SK-N-SH (cell line): ENCODE data around the gene MMP28. TPM values are rescaled to one million over a fixed set of nuclear protein-coding genes. Genes with fewer than 3 reads are reported as not detected.
A peak's percentile ranks its signal among the peaks of the same experiment; 100 is the strongest.

Experiments
- CTCF ChIA-PET: fragments of 300-600, 350-600 bp; formaldehyde crosslinking; extraction: SDS; loops from one replicate; lab custom pipeline; 2021; lab: Yijun Ruan, JAX
- POLR2A ChIA-PET: fragments of 350-600 bp; sonication (Branson Sonifier 250); formaldehyde crosslinking; extraction: SDS; loops from one replicate; lab custom pipeline; 2020; ENCODE audit warnings: antibody characterized with exemption, inconsistent platforms; lab: Yijun Ruan, JAX
- DNase-seq: peaks from one replicate; pipeline ENCODE4 v3.0.0; 2012
- H2AFZ ChIP-seq: fragments of 200-600 bp; sonication (generic); 2 replicates; pipeline ENCODE4 v1.8.1; 2016; ENCODE audit warnings: antibody characterized with exemption, mild to moderate bottlenecking, low read depth
- H3F3A ChIP-seq: fragments of 200-600 bp; sonication (generic); replicated peaks from 2 replicates; pipeline ENCODE3; 2016; ENCODE audit warnings: antibody characterized with exemption, mild to moderate bottlenecking; ENCODE audit not compliant: insufficient read depth
- H3K27ac ChIP-seq, 2 experiments: fragments of 200-500 bp in 1 of 2; fragments of 200-600 bp in 1 of 2; sonication (Bioruptor generic) in 1 of 2; sonication (generic), shearing (Covaris generic) in 1 of 2; 2 replicates each; pipeline versions ENCODE4 v1.5.1 to v1.6.1; 2014 to 2016; ENCODE audit warnings: low read depth in 2 of 2, inconsistent platforms in 1 of 2, low read length in 1 of 2, mild to moderate bottlenecking in 1 of 2, mixed read lengths in 1 of 2
- H3K27me3 ChIP-seq: fragments of 200-600 bp; sonication (generic), shearing (Covaris generic); 2 replicates; pipeline ENCODE4 v1.6.1; 2016; ENCODE audit warnings: mixed run types; ENCODE audit not compliant: insufficient read depth
- H3K36me3 ChIP-seq, 2 experiments: fragments of 200-500 bp in 1 of 2; fragments of 200-600 bp in 1 of 2; sonication (Bioruptor generic) in 1 of 2; sonication (generic) in 1 of 2; replicated peaks in 1 of 2; 2 replicates each; pipeline versions ENCODE3 to v1.5.1; 2014 to 2016; ENCODE audit warnings: low read length in 1 of 2, mild to moderate bottlenecking in 1 of 2; ENCODE audit not compliant: insufficient read depth in 2 of 2, control insufficient read depth in 1 of 2
- H3K4me1 ChIP-seq, 2 experiments: fragments of 200-500 bp in 1 of 2; fragments of 200-600 bp in 1 of 2; sonication (Bioruptor generic) in 1 of 2; sonication (generic), shearing (Covaris generic) in 1 of 2; 2 replicates each; pipeline versions ENCODE4 v1.5.1 to v1.6.1; 2014 to 2016; ENCODE audit warnings: low read depth in 1 of 2, low read length in 1 of 2, mixed run types in 1 of 2; ENCODE audit not compliant: insufficient read depth in 2 of 2, control insufficient read depth in 1 of 2
- H3K4me2 ChIP-seq: fragments of 200-600 bp; sonication (generic), shearing (Covaris generic); 2 replicates; pipeline ENCODE4 v1.6.1; 2017; ENCODE audit warnings: mixed run types
- H3K4me3 ChIP-seq, 2 experiments: fragments of 200-500 bp in 1 of 2; fragments of 200-600 bp in 1 of 2; sonication (Bioruptor generic) in 1 of 2; sonication (generic), shearing (Covaris generic) in 1 of 2; 2 replicates each; pipeline versions ENCODE4 v1.5.1 to v1.8.1; 2014 to 2016; ENCODE audit warnings: low read depth in 2 of 2, inconsistent platforms in 1 of 2, low read length in 1 of 2, mild to moderate bottlenecking in 1 of 2, mixed read lengths in 1 of 2, moderate library complexity in 1 of 2
- H3K79me2 ChIP-seq: fragments of 200-600 bp; sonication (generic); 2 replicates; pipeline ENCODE4 v1.8.1; 2017; ENCODE audit warnings: mild to moderate bottlenecking; ENCODE audit not compliant: insufficient read depth
- H3K9ac ChIP-seq: fragments of 200-600 bp; sonication (generic); 2 replicates; pipeline ENCODE4 v1.6.1; 2017; ENCODE audit warnings: mixed run types
- H3K9me2 ChIP-seq: fragments of 200-600 bp; sonication (generic); 2 replicates; pipeline ENCODE4 v1.6.1; 2017; ENCODE audit warnings: mixed run types
- H3K9me3 ChIP-seq: fragments of 200-600 bp; sonication (generic); 2 replicates; pipeline ENCODE4 v1.6.1; 2017; ENCODE audit warnings: mixed run types, mild to moderate bottlenecking, moderate library complexity
- H4K20me1 ChIP-seq: fragments of 200-600 bp; sonication (generic); 2 replicates; pipeline ENCODE4 v1.6.1; 2017; ENCODE audit warnings: mild to moderate bottlenecking, mixed run types; ENCODE audit not compliant: insufficient read depth
- GATA2 ChIP-seq: sonication (generic); formaldehyde crosslinking; IDR thresholded peaks from 2 replicates; pipeline ENCODE4 v1.5.0; 2020; ENCODE audit warnings: mild to moderate bottlenecking, missing genetic modification reagents
- POLR2AphosphoS5 ChIP-seq: IDR thresholded peaks from 2 replicates; pipeline ENCODE4 v1.6.1; 2012; ENCODE audit warnings: low read depth, low read length
- RFX5 ChIP-seq: IDR thresholded peaks from 2 replicates; pipeline ENCODE4 v1.6.1; 2012; ENCODE audit warnings: mild to moderate bottlenecking, improper control_type of control experiment, low read length
- TEAD4 ChIP-seq: IDR thresholded peaks from 2 replicates; pipeline ENCODE4 v1.4.0; 2012; ENCODE audit warnings: mild to moderate bottlenecking, borderline replicate concordance; ENCODE audit not compliant: insufficient read depth
- WGBS: methylation state at CpG from one replicate; pipeline ENCODE4 v1.1.6; 2017; ENCODE audit warnings: low lambda C conversion rate; 5-methylcytosine and 5-hydroxymethylcytosine counted together
- polyA plus RNA-seq, 3 experiments: library from polyadenylated mRNA; depleted of rRNA; stranded (reverse); fragments of >200 nt; gene quantifications; 2 replicates each; pipeline ENCODE4 v1.2.3, GENCODE V29; 2012
- TF ChIP-seq, protein P1 (sequence below): IDR thresholded peaks from 2 replicates; pipeline ENCODE4 v1.4.0; 2012; ENCODE audit warnings: low read depth
- TF ChIP-seq, protein P2 (sequence below): IDR thresholded peaks from 2 replicates; pipeline ENCODE4; 2012
- TF ChIP-seq, protein P3 (sequence below): IDR thresholded peaks from 2 replicates; pipeline ENCODE4 v1.4.0; 2012; ENCODE audit warnings: low read depth, borderline replicate concordance
- TF ChIP-seq, protein P4 (sequence below): IDR thresholded peaks from 2 replicates; pipeline ENCODE4 v1.6.1; 2012; ENCODE audit warnings: mild to moderate bottlenecking, low read depth, low read length, moderate library complexity

The MMP28 gene
- polyA plus RNA-seq, 1 of the 3 experiments (the other 2 are of a cell fraction), result 0.33 TPM

DNA sequence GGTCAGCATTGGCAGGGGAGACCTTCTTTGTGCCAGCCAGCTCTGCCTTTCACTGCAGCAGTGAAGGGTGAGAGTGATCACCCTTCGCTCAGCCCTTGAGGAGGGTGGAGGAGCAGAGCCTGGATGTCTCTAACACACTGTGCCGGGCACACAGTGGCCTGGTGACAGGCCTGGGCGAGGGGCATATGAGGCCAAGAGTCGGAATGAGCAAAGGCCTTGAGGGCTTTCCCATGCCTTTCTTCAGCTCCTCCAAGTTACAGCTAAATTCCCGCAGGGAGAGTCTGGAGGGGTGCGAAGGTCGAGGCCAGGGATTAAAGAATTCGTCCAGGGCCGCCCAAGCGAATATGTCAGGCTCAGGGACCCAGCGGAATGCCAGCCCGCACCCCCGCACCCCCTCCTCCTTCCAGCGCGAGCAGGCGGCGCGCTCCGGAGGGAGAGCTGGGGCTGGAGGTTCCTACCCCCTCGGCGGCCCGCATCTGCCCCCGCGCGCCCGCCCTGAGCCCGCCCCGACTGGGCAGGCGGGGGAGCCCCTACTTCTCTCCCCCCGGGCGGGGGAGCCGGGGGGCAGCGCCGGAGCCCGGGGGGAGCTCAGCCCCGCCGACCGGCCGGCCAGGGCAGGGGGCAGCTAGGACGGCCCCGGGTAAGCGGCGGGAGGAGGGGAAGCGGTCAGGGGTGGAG is 64.1 kb downstream of the MMP28 start, which contains the start of gene RASL10B:
RASL10B (plus strand) TSS at position 401 of the 678 bp plus-strand sequence. CDS start 3,546 bp downstream, outside the sequence.
- peaks cover 13 to 20% of the 10 kb centered on the region in 2 experiments; a peak in 3 of 4 replicates for H3K4me1 ChIP-seq
- ChIA-PET CTCF (interaction anchor here (0.9 to 5.2 kb wide), 8 partner anchors 13 to 118 kb away, joined by 3 to 53 read pairs (median 4); no protein-coding TSS in a partner anchor), POLR2A (interaction anchor here (0.7 kb wide), 1 partner anchor 153 kb away, joined by 3 read pairs; the partner anchor contains the start of gene PEX12)
- H3K27ac ChIP-seq, result peak within 1 kb of the TSS in 1 of 2 experiments; percentile 9; a peak in 1 of 4 replicates
- peak within 1 kb of the TSS; percentile 62 for H3K9ac ChIP-seq
- H3K4me3 ChIP-seq, result peak within 1 kb of the TSS; percentile 63 to 65
- H3K79me2 ChIP-seq, result no peaks in the 10 kb centered on the region
- H3K36me3 ChIP-seq, result peaks cover 0 to 4% of the 10 kb centered on the region in 2 experiments
- WGBS, result 12% methylated on average over 26 of the region's 44 CpGs
- H3K9me2 ChIP-seq, result no peaks in the 10 kb centered on the region
- no peaks in the 10 kb centered on the region for H3K27me3 ChIP-seq
- peaks cover 6% of the 10 kb centered on the region for H4K20me1 ChIP-seq
- TF ChIP-seq, protein P1, sequence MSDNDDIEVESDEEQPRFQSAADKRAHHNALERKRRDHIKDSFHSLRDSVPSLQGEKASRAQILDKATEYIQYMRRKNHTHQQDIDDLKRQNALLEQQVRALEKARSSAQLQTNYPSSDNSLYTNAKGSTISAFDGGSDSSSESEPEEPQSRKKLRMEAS, result peak; percentile 68
- TF ChIP-seq, protein P2, sequence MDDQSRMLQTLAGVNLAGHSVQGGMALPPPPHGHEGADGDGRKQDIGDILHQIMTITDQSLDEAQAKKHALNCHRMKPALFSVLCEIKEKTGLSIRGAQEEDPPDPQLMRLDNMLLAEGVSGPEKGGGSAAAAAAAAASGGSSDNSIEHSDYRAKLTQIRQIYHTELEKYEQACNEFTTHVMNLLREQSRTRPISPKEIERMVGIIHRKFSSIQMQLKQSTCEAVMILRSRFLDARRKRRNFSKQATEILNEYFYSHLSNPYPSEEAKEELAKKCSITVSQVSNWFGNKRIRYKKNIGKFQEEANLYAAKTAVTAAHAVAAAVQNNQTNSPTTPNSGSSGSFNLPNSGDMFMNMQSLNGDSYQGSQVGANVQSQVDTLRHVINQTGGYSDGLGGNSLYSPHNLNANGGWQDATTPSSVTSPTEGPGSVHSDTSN, result peak; percentile 16; the same call in 1 of the 2 replicates
- TF ChIP-seq, protein P3, sequence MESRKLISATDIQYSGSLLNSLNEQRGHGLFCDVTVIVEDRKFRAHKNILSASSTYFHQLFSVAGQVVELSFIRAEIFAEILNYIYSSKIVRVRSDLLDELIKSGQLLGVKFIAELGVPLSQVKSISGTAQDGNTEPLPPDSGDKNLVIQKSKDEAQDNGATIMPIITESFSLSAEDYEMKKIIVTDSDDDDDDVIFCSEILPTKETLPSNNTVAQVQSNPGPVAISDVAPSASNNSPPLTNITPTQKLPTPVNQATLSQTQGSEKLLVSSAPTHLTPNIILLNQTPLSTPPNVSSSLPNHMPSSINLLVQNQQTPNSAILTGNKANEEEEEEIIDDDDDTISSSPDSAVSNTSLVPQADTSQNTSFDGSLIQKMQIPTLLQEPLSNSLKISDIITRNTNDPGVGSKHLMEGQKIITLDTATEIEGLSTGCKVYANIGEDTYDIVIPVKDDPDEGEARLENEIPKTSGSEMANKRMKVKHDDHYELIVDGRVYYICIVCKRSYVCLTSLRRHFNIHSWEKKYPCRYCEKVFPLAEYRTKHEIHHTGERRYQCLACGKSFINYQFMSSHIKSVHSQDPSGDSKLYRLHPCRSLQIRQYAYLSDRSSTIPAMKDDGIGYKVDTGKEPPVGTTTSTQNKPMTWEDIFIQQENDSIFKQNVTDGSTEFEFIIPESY, result no peak
- TF ChIP-seq TEAD4, result 0 out of 2 replicates have a peak, but pooled peaks have one; percentile 34
- H2AFZ ChIP-seq, result no peak within 1 kb of the TSS
- no peaks in the 10 kb centered on the region for H3K9me3 ChIP-seq
- peak; percentile 93 for DNase-seq
- peaks cover 6% of the 10 kb centered on the region for H3F3A ChIP-seq
- H3K4me2 ChIP-seq, result peak within 1 kb of the TSS; percentile 81

DNA sequence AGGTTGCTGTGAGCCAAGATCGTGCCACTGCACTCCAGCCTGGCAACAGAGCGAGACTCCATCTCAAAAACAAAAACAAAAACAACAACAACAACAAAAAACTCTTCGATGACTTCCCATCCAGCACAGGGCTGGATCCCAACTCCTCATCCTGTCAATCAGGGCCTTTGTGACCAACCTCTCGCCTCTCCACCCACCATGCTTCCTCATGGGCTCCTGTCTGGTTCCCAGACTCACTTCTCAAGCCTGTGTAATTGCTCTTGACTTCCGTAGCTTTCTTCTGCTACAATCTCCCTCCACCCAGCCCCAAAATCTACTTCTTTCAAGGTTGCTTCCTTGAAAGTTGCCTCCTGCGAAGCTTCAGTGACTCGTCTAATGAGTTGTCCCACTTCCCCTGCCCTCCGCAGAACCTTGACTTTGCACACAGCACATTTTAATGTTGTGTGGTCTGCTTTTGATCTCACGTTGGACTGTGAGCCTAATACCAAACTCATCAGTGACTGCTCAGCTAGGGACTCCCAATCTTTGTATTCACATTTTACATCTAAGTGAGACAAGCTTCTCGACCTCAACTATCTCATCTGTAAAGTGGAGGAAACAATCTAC is 64.9 kb downstream of the MMP28 start:
- Histone ChIP-seq H3K36me3 (peaks cover 0 to 7% of the 10 kb centered on the region in 2 experiments), H3K27ac (no peak overlapping the region), H3K4me3 (no peak overlapping the region), H3K4me2 (0 out of 2 replicates have a peak overlapping the region, but pooled peaks have one; percentile 81), H3K79me2 (no peaks in the 10 kb centered on the region), H3K27me3 (no peaks in the 10 kb centered on the region), H4K20me1 (peaks cover 7% of the 10 kb centered on the region), H3K9me2 (no peaks in the 10 kb centered on the region), H3K9me3 (no peaks in the 10 kb centered on the region), H3K9ac (no peak overlapping the region), H2AFZ (no peak overlapping the region), H3F3A (peaks cover 9% of the 10 kb centered on the region), H3K4me1 (peaks cover 18 to 25% of the 10 kb centered on the region in 2 experiments; a peak in 3 of 4 replicates)
- POLR2A ChIA-PET, result no interaction called here
- no peak for DNase-seq
- TF ChIP-seq POLR2AphosphoS5 (no peak), RFX5 (no peak), GATA2 (CRISPR knock-in tag) (no peak)
- TF ChIP-seq, protein P4, sequence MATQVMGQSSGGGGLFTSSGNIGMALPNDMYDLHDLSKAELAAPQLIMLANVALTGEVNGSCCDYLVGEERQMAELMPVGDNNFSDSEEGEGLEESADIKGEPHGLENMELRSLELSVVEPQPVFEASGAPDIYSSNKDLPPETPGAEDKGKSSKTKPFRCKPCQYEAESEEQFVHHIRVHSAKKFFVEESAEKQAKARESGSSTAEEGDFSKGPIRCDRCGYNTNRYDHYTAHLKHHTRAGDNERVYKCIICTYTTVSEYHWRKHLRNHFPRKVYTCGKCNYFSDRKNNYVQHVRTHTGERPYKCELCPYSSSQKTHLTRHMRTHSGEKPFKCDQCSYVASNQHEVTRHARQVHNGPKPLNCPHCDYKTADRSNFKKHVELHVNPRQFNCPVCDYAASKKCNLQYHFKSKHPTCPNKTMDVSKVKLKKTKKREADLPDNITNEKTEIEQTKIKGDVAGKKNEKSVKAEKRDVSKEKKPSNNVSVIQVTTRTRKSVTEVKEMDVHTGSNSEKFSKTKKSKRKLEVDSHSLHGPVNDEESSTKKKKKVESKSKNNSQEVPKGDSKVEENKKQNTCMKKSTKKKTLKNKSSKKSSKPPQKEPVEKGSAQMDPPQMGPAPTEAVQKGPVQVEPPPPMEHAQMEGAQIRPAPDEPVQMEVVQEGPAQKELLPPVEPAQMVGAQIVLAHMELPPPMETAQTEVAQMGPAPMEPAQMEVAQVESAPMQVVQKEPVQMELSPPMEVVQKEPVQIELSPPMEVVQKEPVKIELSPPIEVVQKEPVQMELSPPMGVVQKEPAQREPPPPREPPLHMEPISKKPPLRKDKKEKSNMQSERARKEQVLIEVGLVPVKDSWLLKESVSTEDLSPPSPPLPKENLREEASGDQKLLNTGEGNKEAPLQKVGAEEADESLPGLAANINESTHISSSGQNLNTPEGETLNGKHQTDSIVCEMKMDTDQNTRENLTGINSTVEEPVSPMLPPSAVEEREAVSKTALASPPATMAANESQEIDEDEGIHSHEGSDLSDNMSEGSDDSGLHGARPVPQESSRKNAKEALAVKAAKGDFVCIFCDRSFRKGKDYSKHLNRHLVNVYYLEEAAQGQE, result no peak
- 79% methylated on average over 10 of the region's 10 CpGs for WGBS
- CTCF ChIA-PET, result interaction anchor here (1.0 to 5.2 kb wide), 6 partner anchors 13 to 118 kb away, joined by 3 to 53 read pairs (median 8); no protein-coding TSS in a partner anchor
